Rectal smooth muscle tissue (tissue), 1 donor: ENCODE results near the gene ATG4D.
A peak's percentile ranks its signal among the peaks of the same experiment; 100 is the strongest.

ENCODE experiments used
- H3K27ac ChIP-seq: one replicate; pipeline ENCODE4 v1.7.0; 2013; ENCODE audit warnings: low read depth, low read length, inconsistent platforms
- H3K27me3 ChIP-seq: one replicate; pipeline ENCODE4 v1.7.0; 2013; ENCODE audit warnings: low read length; ENCODE audit not compliant: control insufficient read depth, insufficient read depth
- H3K36me3 ChIP-seq: one replicate; pipeline ENCODE4 v1.7.0; 2013; ENCODE audit warnings: low read length; ENCODE audit not compliant: control insufficient read depth, insufficient read depth
- H3K4me1 ChIP-seq: one replicate; pipeline ENCODE4 v1.7.0; 2013; ENCODE audit warnings: low read length; ENCODE audit not compliant: control insufficient read depth, insufficient read depth
- H3K4me3 ChIP-seq: one replicate; pipeline ENCODE4 v1.7.0; 2013; ENCODE audit warnings: low read length
- H3K9ac ChIP-seq: one replicate; pipeline ENCODE4 v1.7.0; 2013; ENCODE audit warnings: low read length

The ATG4D gene

DNA sequence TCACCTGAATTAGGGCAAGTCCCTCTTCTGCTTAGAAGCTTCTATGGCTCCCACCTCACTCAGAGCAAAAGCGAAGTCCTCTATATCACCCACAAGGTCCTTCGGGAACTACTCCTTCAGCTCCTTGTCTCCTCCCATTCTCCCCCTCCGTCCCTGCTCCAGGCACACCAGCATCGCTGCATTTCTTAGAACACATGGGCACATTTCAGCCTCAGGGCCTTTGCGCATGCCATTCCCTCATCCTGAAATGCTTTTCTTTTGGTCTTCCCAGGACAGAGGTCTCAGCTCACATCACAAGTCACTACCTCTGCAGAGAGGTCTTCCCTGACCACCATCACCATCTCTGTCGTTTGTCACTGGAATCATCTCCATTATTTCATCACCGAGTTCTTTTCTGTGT lies 30.5 kb upstream of the ATG4D start:
- no peak overlapping the region for H3K9ac ChIP-seq
- no peaks in the 10 kb centered on the region for H3K4me1 ChIP-seq
- H3K36me3 ChIP-seq = no peaks in the 10 kb centered on the region
- no peak overlapping the region for H3K27ac ChIP-seq
- no peak overlapping the region for H3K4me3 ChIP-seq
- H3K27me3 ChIP-seq = peaks cover 26% of the 10 kb centered on the region

DNA sequence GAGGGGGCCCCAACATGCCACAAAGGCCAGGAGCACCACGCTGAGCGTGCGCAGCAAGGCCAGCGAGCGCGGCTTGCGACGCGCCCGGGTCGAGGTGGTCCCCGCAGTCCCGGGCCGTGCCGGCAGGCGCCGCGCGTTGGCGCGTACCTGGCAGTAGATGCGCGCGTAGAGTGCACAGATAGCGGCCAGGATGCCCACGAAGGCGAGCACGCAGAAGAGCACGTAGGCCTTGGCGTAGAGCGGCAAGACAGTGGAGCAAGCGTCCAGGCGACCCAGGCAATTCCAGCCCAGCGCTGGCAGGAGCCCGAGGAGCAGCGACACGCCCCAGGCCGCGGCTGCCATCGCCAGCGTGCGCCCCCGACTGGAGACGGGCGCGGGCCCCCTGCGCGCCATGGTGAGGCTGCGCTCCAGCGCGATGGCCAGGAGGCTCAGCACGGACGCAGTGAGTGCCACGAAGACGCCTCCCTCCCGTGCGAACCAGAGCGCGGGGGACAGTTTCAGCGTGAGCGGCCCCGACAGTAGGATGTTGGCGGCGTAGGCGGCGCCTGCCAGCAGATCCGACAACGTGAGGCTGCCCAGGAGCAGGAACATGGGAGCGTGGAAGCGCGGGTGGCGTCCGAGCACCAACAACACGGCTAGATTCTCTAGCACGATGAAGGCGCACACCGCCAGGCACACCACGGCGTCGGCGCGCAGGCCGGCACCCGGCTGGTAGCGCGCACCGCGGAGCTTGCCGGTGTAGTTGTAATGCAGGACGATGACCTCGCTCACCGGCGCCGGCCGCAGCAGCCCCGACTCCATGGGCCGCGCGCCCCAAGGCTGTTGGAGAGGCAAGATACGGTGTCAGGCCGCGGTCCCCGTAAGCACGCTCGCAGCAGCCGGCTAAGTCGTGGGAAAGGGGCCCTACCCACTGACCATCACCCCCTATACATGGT lies 29.2 kb upstream of the ATG4D start:
- Histone ChIP-seq H3K4me1 (no peaks in the 10 kb centered on the region), H3K9ac (no peak overlapping the region), H3K4me3 (no peak overlapping the region), H3K27me3 (peaks cover 31% of the 10 kb centered on the region), H3K36me3 (no peaks in the 10 kb centered on the region), H3K27ac (no peak overlapping the region)

DNA sequence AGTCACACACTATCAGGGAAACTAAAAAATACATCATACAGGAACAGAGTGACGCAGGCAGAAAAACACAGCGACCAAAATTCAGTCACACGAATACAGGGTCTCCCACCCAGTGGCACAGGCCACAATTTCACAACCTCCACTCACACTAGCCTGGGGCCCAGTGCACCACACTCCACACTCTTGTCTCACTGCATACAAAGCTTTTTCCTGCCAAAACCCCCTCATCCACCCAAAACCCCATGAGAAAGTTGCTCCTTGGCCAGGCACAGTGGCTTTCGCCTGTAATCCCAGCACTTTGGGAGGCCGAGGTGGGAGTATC lies 27.7 kb upstream of the ATG4D start:
- H3K36me3 ChIP-seq = no peaks in the 10 kb centered on the region
- H3K9ac ChIP-seq = no peak overlapping the region
- H3K4me1 ChIP-seq = no peaks in the 10 kb centered on the region
- peaks cover 31% of the 10 kb centered on the region for H3K27me3 ChIP-seq
- H3K27ac ChIP-seq = no peak overlapping the region
- H3K4me3 ChIP-seq = no peak overlapping the region

DNA sequence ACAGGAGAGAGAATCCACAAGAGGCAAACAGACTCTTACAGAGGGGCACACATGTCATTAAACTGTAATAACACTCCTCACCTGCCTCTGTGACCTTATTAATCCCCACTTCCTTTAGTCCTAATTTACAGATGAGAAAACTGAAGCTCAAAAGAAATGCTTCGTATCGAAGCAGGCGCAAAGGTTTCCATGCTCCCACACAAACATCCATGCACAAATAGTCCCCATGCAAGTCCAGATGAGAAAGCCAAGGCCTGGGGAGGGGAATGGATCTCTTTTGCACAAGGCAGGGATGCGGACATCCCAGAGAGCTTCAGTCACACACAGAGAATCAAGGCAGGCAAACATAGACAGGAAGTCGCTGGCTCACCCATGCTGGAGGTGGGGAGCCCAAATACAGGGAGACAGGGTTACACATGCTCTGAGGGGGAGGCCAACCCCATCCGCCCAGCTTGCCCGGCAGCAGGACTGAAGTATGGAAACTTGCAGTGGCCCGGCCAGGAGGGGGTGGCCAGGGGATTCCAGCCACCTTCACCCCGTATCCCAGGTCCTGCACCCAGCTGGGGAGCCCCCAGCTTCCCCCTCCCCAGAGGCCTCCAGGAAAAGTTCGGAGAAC lies 26.9 kb upstream of the ATG4D start:
- Histone ChIP-seq H3K36me3 (no peaks in the 10 kb centered on the region), H3K4me1 (no peaks in the 10 kb centered on the region), H3K9ac (no peak overlapping the region), H3K27ac (no peak overlapping the region), H3K27me3 (peaks cover 31% of the 10 kb centered on the region), H3K4me3 (no peak overlapping the region)

DNA sequence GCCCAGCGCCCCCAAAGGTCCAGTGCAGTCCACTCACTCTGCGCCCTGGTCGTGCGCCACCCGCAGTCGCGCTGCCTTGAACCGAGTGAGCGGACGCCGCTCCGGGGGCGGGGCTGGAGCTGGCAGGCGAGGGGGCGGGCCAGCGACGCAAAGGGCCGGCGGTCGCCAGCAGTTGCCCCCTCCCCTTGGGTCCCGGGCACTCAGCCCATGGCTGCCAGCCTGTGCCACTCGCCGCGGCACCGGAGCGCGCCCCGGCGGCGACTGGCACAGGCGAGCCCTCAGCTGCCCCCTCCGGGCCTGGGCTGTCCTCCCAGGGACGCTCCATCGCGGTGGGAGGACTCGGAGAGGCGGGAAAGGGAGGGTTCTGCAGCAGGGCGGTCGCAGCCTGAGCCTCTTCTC lies 26.3 kb upstream of the ATG4D start, which contains the start of gene S1PR5:
S1PR5 (minus strand) TSS at position 87 of the 399 bp plus-strand sequence. CDS start 2,436 bp downstream, outside the sequence.
- peaks cover 31% of the 10 kb centered on the region for H3K27me3 ChIP-seq

DNA sequence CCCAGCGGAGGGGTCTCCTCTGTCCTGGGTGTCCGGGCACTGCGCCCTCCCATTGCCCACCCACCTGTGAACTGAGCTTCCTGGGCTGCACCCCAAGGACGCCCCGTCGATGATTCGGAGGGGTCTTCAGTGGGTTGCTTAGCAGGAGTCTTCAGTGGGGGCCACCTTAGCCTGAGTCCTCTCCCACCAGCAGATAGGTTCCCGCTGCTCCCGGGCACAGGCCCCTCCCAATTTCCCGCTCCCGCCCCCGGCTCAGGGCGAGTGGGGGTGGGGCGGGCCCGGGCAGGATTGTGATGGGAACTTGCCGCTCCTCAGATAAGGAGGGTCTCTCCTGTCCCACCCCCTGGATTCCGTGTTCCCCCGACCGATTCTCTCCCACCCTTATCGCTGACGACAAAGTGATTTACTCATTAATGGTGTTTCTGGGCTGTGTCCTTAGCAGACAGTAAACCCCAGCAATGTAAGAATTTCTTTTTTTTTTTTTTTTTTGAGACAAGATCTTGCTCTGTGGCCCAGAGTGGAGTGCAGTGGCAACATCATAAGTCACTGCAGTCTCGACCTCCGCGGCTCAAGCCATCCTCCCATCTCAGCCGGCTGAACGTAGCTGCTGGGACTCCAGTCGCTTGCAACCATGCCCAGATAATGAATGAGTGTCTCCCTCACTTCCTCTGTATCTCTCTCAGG lies 25.8 kb upstream of the ATG4D start:
- no peaks in the 10 kb centered on the region for H3K4me1 ChIP-seq
- H3K9ac ChIP-seq = no peak overlapping the region
- H3K27ac ChIP-seq = no peak overlapping the region
- peaks cover 29% of the 10 kb centered on the region for H3K27me3 ChIP-seq
- no peaks in the 10 kb centered on the region for H3K36me3 ChIP-seq
- H3K4me3 ChIP-seq = peak overlapping the region; percentile 3

More for the DNA sequence above, 26.3 kb upstream of the ATG4D start, which contains the start of gene S1PR5:
- Histone ChIP-seq H3K36me3 (no peaks in the 10 kb centered on the region), H3K9ac (no peak within 1 kb of the TSS), H3K4me3 (peak within 1 kb of the TSS; percentile 3), H3K27ac (no peak within 1 kb of the TSS), H3K4me1 (no peaks in the 10 kb centered on the region)

DNA sequence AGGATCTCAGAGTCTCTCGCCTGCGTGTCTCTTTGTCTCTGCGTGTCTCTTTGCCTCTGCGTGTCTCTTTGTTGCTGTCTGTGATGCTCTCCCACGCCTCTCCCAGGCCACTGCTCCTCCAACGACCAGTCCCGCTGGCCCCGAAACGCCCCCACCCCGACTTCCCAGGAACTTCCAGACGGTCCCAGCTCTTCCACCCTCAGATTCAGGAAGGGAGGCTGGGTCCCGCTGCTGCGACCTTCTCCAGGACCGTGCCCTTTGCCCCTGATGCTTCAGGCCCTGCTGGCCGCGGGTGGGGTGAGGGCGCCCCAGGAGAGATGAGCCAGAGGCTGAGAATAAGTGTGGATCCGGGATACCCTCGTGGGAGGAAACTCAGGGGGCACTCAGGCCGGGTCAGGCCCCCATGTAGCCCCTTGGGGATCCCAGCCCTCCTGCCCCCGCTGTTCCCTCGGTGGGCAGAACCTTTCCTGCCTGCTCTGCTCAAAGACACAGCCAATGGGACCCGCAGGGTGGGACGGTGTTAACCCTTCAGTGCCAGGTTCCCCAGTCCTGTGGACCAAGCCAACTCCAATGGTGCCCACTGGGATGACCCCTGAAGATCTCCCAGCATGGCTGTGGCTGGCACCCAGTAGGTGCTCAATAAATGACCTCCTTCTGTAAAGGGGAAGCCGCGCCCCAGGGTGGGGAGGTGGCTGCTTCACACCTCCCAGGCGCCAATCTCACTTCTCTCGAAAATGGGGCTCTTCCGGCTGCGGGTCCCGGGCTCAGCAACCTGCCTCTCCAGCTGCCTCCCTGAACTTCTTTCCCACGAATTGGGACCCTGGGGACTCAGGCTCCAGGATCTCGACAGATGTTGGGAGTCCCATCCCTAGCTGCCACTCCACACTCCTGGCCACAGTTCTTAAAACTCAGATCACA lies 25.0 kb upstream of the ATG4D start:
- Histone ChIP-seq H3K9ac (no peak overlapping the region), H3K36me3 (no peaks in the 10 kb centered on the region), H3K27ac (no peak overlapping the region), H3K4me3 (no peak overlapping the region), H3K4me1 (no peaks in the 10 kb centered on the region), H3K27me3 (peaks cover 21% of the 10 kb centered on the region)

DNA sequence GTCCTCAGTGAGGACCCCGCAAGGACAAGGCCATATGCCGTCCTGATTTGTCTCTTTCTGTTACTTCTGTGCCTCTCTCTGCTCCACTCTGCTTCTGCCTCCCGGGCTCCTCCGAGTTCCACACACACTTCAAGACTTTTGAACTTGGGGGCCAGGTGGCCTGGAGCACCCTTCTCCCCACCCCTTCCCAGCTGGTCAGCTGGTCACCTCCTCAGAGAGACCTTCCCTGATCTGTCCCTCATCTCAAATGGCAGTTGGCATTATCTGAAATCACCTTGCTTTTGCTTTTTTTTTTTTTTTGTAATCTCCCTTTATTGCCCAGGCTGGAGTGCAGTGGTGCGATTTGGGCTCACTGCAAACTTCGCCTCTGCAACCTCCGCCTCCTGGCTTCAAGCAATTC lies 24.3 kb upstream of the ATG4D start:
- H3K27ac ChIP-seq = no peak overlapping the region
- no peaks in the 10 kb centered on the region for H3K4me1 ChIP-seq
- H3K36me3 ChIP-seq = no peaks in the 10 kb centered on the region
- no peak overlapping the region for H3K9ac ChIP-seq
- H3K4me3 ChIP-seq = no peak overlapping the region
- peaks cover 15% of the 10 kb centered on the region for H3K27me3 ChIP-seq

DNA sequence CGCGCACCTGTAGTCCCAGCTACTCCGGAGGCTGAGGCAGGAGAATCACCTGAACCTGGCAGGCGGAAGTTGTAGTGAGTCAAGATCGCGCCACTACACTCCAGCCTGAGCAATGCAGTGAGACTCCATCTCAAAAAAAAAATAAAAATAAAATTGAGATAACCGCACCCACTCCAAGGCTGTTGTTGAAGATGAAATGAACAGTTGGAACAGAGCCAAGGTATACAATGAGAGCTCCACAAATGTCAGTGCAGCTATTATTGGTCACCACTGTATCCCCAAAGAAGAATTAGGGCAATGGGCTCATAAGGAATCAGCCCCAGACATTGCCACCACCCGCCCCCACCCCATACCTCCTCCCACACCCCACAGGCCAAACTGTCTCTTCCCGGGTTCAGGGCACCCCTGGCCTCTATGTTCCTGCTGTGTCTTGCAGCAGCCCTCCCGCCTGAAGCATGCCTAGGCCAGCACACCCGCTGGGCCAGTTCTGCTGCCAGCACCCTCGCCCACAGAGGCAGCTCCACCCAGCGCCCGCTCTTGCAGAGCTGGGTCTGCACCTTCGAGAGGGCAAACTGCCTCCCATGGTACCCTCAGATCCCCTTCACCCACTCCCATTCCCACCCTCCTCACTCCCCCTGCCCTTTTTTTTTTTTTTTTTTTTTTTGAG lies 22.9 kb upstream of the ATG4D start:
- Histone ChIP-seq H3K27me3 (peaks cover 11% of the 10 kb centered on the region), H3K4me3 (no peak overlapping the region), H3K27ac (no peak overlapping the region), H3K9ac (no peak overlapping the region), H3K4me1 (no peaks in the 10 kb centered on the region), H3K36me3 (no peaks in the 10 kb centered on the region)

DNA sequence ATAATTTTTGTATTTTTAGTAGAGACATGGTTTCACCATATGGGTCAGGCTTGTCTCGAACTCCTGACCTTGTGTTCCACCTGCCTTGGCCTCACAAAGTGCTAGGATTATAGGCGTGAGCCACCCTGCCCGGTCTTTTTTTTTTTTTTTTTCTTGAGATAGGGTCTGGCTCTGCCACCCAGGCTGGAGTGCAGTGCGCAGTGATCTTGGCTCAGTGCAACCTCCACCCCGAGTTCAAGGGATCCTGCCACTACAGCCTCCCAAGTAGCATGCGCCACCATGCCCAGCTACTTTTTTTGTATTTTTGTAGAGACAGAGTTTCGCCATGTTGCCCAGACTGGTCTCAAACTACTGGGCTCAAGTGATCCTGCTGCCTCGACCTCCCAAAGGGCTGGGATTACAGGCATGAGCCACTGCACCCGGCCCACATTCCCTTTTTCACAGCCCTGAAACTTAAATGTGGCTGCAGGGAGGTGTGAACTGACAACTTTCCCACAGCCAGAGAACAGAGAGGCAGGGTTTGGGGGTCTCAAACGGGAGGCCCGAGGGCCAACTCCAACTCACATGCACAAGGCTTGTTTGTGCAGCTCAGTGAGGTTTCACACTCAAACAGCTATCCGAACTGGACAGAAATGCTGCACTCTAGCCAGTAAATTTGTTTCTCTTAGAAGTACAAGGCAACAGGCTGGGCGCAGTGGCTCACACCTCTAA lies 22.1 kb upstream of the ATG4D start:
- peaks cover 10% of the 10 kb centered on the region for H3K27me3 ChIP-seq
- H3K4me1 ChIP-seq = no peaks in the 10 kb centered on the region
- H3K27ac ChIP-seq = no peak overlapping the region

DNA sequence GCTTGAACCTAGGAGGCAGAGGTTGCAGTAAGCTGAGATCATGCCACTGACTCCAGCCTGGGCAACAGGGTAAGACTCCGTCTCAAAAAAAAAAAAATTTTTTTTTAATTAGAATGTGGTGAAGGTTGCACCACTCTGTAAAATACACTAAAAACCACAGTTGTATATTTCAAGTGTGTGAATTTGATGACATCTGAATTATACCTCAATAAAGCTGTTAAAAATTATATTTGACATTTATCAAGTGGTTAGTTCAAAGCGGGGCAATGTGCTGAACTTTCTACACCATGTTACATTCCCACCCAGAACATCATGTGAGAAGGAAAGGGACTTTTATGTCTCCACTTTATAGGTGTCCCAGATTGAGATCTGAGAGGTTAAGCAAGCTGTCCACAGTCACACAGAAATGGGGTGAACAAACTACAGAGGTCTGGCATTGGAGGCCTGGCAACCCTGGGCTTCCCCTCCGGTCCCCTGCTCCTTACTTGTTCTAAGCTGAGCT lies 20.5 kb upstream of the ATG4D start:
- H3K4me3 ChIP-seq = no peak overlapping the region
- no peak overlapping the region for H3K9ac ChIP-seq
- no peaks in the 10 kb centered on the region for H3K4me1 ChIP-seq
- peaks cover 5% of the 10 kb centered on the region for H3K27me3 ChIP-seq
- H3K27ac ChIP-seq = no peak overlapping the region
- no peaks in the 10 kb centered on the region for H3K36me3 ChIP-seq

More for the DNA sequence above, 22.1 kb upstream of the ATG4D start:
- H3K36me3 ChIP-seq = no peaks in the 10 kb centered on the region
- no peak overlapping the region for H3K4me3 ChIP-seq
- H3K9ac ChIP-seq = no peak overlapping the region
